Erythroblast (primary cell): ENCODE results near the gene ATAD3B.
"Not testable (repeated sequence)": the region's sequence is repeated elsewhere in the genome, so short reads cannot be mapped to it uniquely, and the experiment has no call there.

Experiments used
- DNase-seq, 2 experiments: peaks; one replicate each; lab custom pipeline; 2025; lab: John Stamatoyannopoulos, UW
- GATA1 ChIP-seq: IDR thresholded peaks from 2 replicates; pipeline ENCODE4 v1.6.1; 2011; ENCODE audit warnings: low read depth, mild to moderate bottlenecking, control low read depth, low read length, moderate library complexity
- POLR2A ChIP-seq: IDR thresholded peaks from 2 replicates; pipeline ENCODE4 v1.6.1; 2011; ENCODE audit warnings: mild to moderate bottlenecking, low read length

The ATAD3B gene

GRCh38 chr1:1517973-1518620, 46.5 kb downstream of the ATAD3B start:
- DNase-seq, result no peak
- TF ChIP-seq GATA1, result no peak
- no peak for TF ChIP-seq POLR2A

DNA sequence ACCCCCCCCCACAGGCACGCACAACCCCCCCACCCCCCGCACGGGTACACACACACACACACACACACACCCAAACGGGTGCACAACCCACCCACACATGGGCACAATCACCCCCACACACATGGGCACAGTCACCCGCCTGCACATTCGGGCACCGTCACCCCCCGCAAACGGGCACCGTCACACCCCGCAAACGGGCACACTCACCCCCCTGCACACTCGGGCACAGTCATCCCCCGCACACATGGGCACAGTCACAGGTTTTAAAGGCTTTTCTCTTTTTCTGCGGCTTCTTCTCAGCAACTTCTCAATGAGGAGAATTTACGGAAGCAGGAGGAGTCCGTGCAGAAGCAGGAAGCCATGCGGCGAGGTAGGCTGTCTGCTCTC, 47.0 kb downstream of the ATAD3B start:
- not testable (repeated sequence) for DNase-seq

- not testable (repeated sequence) for DNase-seq
Measured at GRCh38 chr1:1519805-1520505, 48.4 kb downstream of the ATAD3B start.

GRCh38 chr1:1521331-1521730, 49.8 kb downstream of the ATAD3B start:
- DNase-seq, result no peak
- TF ChIP-seq POLR2A (no peak), GATA1 (no peak)

DNA sequence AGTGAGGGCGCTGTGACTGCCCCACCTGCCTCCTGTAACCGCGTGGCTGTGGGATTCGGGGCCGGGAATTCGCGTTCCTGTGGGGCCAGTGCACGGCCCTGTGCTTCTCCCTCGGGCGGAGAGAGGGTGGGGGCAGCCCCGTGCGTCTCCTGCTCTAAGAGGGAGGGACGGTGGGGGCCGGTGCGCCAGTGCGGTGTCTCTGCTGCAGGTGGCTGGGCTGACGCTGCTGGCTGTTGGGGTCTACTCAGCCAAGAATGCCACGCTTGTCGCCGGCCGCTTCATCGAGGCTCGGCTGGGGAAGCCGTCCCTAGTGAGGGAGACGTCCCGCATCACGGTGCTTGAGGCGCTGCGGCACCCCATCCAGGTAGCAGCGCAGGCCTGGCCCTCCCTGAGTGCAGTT, 51.0 kb downstream of the ATAD3B start:
- DNase-seq, result not testable (repeated sequence)

DNA sequence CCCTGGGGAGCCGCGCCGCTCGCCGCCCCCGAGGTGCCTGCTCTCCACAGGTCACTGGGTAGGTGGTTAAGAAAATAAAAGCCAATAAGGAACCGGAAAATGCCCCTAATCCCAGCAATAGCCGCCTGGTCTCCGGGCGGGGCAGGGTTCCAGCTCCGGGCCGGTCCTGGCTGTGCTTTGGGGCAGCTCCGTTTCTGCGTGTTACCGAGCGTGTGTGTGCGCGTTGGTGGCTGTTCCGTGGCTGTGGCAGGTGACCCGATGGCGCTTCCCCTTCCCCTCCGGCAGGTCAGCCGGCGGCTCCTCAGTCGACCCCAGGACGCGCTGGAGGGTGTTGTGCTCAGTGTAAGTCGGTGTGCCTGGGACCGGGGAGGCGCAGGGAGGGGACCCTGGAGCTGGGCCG, 51.7 kb downstream of the ATAD3B start:
- DNase-seq, result not testable (repeated sequence)

DNA sequence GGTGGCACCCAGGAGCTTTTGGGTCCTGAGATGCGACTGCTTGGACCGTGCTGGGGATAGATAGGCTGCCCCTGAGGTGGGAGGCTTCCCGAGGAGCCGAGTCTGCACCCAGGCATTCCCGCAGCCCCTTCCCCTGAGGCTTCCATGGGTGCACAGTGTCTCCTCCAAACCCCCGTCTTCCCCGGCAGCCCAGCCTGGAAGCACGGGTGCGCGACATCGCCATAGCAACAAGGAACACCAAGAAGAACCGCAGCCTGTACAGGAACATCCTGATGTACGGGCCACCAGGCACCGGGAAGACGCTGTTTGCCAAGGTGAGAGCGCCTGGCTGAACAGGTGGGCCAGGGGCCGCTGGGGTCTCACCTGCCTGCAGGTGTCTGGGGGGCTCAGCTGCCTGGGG, 52.1 kb downstream of the ATAD3B start:
- DNase-seq, result not testable (repeated sequence)

- not testable (repeated sequence) for DNase-seq
Measured at GRCh38 chr1:1524750-1525383, 53.3 kb downstream of the ATAD3B start.

DNA sequence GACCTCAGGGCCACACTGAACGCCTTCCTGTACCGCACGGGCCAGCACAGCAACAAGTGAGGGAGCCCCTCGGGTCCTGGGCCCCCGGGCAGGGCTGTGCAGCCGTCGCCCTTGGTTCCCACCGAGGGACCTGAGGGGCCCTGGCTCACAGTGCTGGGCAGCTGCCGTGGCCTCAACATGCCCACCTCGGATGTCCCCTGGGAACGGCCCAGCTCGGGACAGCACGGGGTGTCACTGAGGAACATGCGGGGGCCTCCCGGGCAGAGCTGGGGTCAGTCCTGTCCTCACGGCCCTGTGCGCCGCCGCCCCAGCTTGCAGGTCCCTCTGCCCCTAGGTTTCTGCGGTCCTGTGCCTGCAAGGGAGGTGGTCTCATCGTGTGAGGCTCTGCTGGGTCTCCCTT, 54.9 kb downstream of the ATAD3B start:
- not testable (repeated sequence) for DNase-seq

- no peak for DNase-seq
- TF ChIP-seq POLR2A (no peak), GATA1 (no peak)
Measured at GRCh38 chr1:1527092-1527816, 55.7 kb downstream of the ATAD3B start.

- TF ChIP-seq POLR2A, result no peak
- no peak for TF ChIP-seq GATA1
- no peak for DNase-seq
Measured at GRCh38 chr1:1528301-1529267, 57.0 kb downstream of the ATAD3B start.

DNA sequence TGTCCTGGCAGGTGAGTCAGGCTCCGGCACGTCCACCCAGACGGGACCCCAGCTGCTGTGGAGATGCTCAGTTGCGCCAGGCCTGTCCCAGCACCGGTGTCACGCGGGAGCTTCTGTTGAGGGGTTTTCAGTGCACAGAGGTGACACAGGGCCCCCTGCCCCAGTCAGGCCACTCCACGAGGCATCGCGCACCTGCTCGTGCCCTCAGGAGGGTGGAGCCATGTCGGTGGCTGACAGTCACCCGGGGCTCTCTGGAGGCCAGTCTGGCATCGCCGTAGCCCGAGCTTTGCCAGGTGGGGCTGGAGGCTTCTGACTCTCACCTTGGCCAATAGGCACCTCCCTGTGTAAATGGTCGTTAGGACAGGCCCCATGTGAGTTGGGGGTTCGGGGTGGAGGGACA, 57.8 kb downstream of the ATAD3B start:
- no peak for DNase-seq
- no peak for TF ChIP-seq GATA1
- no peak for TF ChIP-seq POLR2A

GRCh38 chr1:1529936-1530335, 58.4 kb downstream of the ATAD3B start:
- DNase-seq, result no peak
- TF ChIP-seq POLR2A (no peak), GATA1 (no peak)

- DNase-seq, result no peak
- no peak for TF ChIP-seq POLR2A
- TF ChIP-seq GATA1, result no peak
Measured at GRCh38 chr1:1531947-1532346, 60.4 kb downstream of the ATAD3B start.

DNA sequence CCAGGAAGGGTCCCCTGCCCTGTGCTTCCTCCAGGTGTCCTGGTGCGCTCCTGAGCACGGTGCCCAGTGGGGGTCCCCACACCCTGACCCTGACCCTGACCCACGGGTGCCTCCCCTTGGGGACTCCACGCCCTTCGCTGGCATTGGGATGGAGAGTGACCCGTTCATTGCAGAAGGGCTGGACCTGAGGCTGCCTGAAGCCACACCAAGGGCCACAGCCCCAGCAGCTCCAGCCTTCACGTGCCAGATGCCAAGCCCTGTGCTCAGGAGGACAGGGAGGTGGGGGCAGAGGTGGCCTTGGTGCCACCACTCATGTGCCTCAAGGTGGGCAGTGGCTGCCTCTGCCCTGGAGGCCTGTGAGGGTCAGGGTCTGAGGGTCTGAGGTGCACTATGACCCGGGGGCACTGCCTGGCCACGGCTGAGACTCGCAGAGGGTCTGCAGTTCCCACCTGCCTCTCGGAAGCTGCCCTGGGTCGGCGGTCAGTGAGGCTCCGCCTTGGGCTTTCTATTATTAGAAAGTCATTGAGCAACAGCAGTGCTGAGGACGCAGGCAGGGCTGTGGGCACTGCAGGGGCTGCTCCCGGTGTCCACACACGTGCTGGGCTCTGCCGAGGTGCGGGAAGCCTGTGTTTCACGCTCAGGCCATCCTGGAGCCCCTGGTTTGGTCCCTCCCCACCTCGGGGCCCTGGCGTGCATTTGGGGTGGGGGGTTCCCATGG, 61.8 kb downstream of the ATAD3B start:
- DNase-seq, result not testable (repeated sequence)

- not testable (repeated sequence) for DNase-seq
Measured at GRCh38 chr1:1533894-1534291, 62.3 kb downstream of the ATAD3B start.
